H1 (cell line): ENCODE data around the gene FRAT2. TPM values are rescaled to one million over a fixed set of nuclear protein-coding genes. Genes with fewer than 3 reads are reported as not detected.
A peak's percentile ranks its signal among the peaks of the same experiment; 100 is the strongest.

Source experiments
- CTCF ChIA-PET: fragments of 300-600 bp; sonication (Branson Sonifier 250); formaldehyde crosslinking; loops from one replicate; lab custom pipeline; 2021; ENCODE audit not compliant: partially characterized antibody; lab: Charles Lee
- POLR2A ChIA-PET: fragments of 300-600 bp; sonication (Branson Sonifier 250); formaldehyde crosslinking; loops from one replicate; lab custom pipeline; 2021; ENCODE audit warnings: inconsistent platforms; ENCODE audit not compliant: partially characterized antibody; lab: Charles Lee
- DNase-seq, 2 experiments: peaks; one replicate each; pipeline versions ENCODE4 v3.0.0 to v3.0.0-alpha.2; 2010 to 2022; ENCODE audit warnings: low spot score in 2 of 2, low read depth in 1 of 2, mixed read lengths in 1 of 2
- FAIRE-seq: peaks from 2 replicates; lab custom pipeline; 2011; peaks lifted over from hg19 to GRCh38; lab: Jason Lieb, UNC
- H2AFZ ChIP-seq: 2 replicates; pipeline ENCODE4 v1.8.1; 2012; ENCODE audit warnings: low read length, inconsistent platforms
- H2AK5ac ChIP-seq: 2 replicates; pipeline ENCODE4 v1.6.1; 2013; ENCODE audit warnings: low read depth, low read length
- H2BK120ac ChIP-seq: replicated peaks from 2 replicates; pipeline ENCODE3; 2013; ENCODE audit warnings: low read depth, low read length, inconsistent platforms
- H2BK12ac ChIP-seq: 2 replicates; pipeline ENCODE4 v1.6.1; 2013; ENCODE audit warnings: low read depth, low read length
- H2BK15ac ChIP-seq: 2 replicates; pipeline ENCODE4 v1.6.1; 2013; ENCODE audit warnings: low read length
- H2BK20ac ChIP-seq: 2 replicates; pipeline ENCODE4 v1.6.1; 2013; ENCODE audit warnings: low read length
- H2BK5ac ChIP-seq: 2 replicates; pipeline ENCODE4 v1.6.1; 2013; ENCODE audit warnings: low read depth, low read length
- H3K14ac ChIP-seq: 2 replicates; pipeline ENCODE4 v1.6.1; 2013; ENCODE audit warnings: inconsistent platforms; ENCODE audit not compliant: insufficient read length
- H3K18ac ChIP-seq: 2 replicates; pipeline ENCODE4 v1.6.1; 2013; ENCODE audit warnings: low read length; ENCODE audit errors: extremely low read depth
- H3K23ac ChIP-seq: 2 replicates; pipeline ENCODE4 v1.6.1; 2013; ENCODE audit warnings: inconsistent platforms; ENCODE audit not compliant: insufficient read length
- H3K23me2 ChIP-seq: 2 replicates; pipeline ENCODE4 v1.6.1; 2013; ENCODE audit warnings: low read depth, low read length
- H3K27ac ChIP-seq: 2 replicates; pipeline ENCODE4 v1.6.1; 2011; ENCODE audit warnings: low read depth, low read length, inconsistent platforms
- H3K27me3 ChIP-seq, 4 experiments: replicated peaks in 1 of 4; 1 replicate in 1 of 4; 2 replicates in 3 of 4; pipeline versions ENCODE4 v1.6.1 to v1.8.1; 2011 to 2013; ENCODE audit warnings: low read length in 3 of 4, mild to moderate bottlenecking in 3 of 4, inconsistent platforms in 2 of 4, mixed read lengths in 2 of 4, moderate library complexity in 1 of 4; ENCODE audit not compliant: control insufficient read depth in 3 of 4, insufficient read depth in 3 of 4; ENCODE audit errors: extremely low read depth in 1 of 4
- H3K36me3 ChIP-seq, 4 experiments: 2 replicates each; pipeline versions ENCODE4 v1.6.1 to v1.8.1; 2011 to 2013; ENCODE audit warnings: mild to moderate bottlenecking in 4 of 4, low read length in 3 of 4, moderate library complexity in 2 of 4, control low read depth in 1 of 4, inconsistent platforms in 1 of 4; ENCODE audit not compliant: insufficient read depth in 4 of 4, control insufficient read depth in 2 of 4
- H3K4ac ChIP-seq: replicated peaks from 2 replicates; pipeline ENCODE3; 2013; ENCODE audit warnings: low read length, low read depth, mixed read lengths, inconsistent platforms; ENCODE audit not compliant: insufficient read length
- H3K4me1 ChIP-seq, 4 experiments: replicated peaks in 1 of 4; 1 replicate in 1 of 4; 2 replicates in 3 of 4; pipeline versions ENCODE4 v1.6.1 to v1.8.1; 2011 to 2013; ENCODE audit warnings: low read length in 3 of 4, inconsistent platforms in 2 of 4, mixed read lengths in 1 of 4; ENCODE audit not compliant: insufficient read depth in 4 of 4, control insufficient read depth in 3 of 4
- H3K4me2 ChIP-seq, 2 experiments: 2 replicates each; pipeline versions ENCODE4 v1.6.1 to v1.8.1; 2011 to 2013; ENCODE audit warnings: low read depth in 2 of 2, low read length in 2 of 2, control low read depth in 1 of 2, inconsistent platforms in 1 of 2, mild to moderate bottlenecking in 1 of 2; ENCODE audit not compliant: insufficient read depth in 1 of 2
- H3K4me3 ChIP-seq, 4 experiments: fragments of 200-600, 300-600 bp in 1 of 4; sonication (generic), shearing (Covaris generic), sonication (Bioruptor Twin) in 1 of 4; 2 replicates each; pipeline versions ENCODE4 v1.5.1 to v1.8.1; 2011 to 2016; ENCODE audit warnings: low read length in 4 of 4, low read depth in 3 of 4, control low read depth in 2 of 4, inconsistent platforms in 2 of 4, mild to moderate bottlenecking in 2 of 4, mixed read lengths in 1 of 4, moderate library complexity in 1 of 4; ENCODE audit not compliant: insufficient read depth in 2 of 4; ENCODE audit errors: extremely low read depth in 1 of 4
- H3K56ac ChIP-seq: replicated peaks from 2 replicates; pipeline ENCODE3; 2013; ENCODE audit warnings: low read depth, mild to moderate bottlenecking, mixed read lengths, low read length, inconsistent platforms; ENCODE audit not compliant: insufficient read length
- H3K79me1 ChIP-seq: 2 replicates; pipeline ENCODE4 v1.6.1; 2013; ENCODE audit warnings: low read depth, low read length, control low read depth
- H3K79me2 ChIP-seq, 2 experiments: 2 replicates each; pipeline versions ENCODE4 v1.6.1 to v1.8.1; 2012 to 2013; ENCODE audit warnings: low read length in 2 of 2, mild to moderate bottlenecking in 2 of 2, inconsistent platforms in 1 of 2; ENCODE audit not compliant: insufficient read depth in 2 of 2, control insufficient read depth in 1 of 2
- H3K9ac ChIP-seq, 4 experiments: replicated peaks in 1 of 4; 1 replicate in 1 of 4; 2 replicates in 3 of 4; pipeline versions ENCODE4 v1.6.1 to v1.8.1; 2011 to 2013; ENCODE audit warnings: low read depth in 3 of 4, low read length in 3 of 4, control low read depth in 2 of 4, mild to moderate bottlenecking in 2 of 4, moderate library complexity in 2 of 4, inconsistent platforms in 1 of 4; ENCODE audit errors: extremely low read depth in 1 of 4
- H3K9me3 ChIP-seq, 2 experiments: 2 replicates each; pipeline versions ENCODE4 v1.6.1 to v1.8.1; 2012 to 2013; ENCODE audit warnings: mild to moderate bottlenecking in 2 of 2, moderate library complexity in 2 of 2, control low read depth in 1 of 2, inconsistent platforms in 1 of 2, low read depth in 1 of 2, low read length in 1 of 2, mixed read lengths in 1 of 2; ENCODE audit not compliant: insufficient read depth in 2 of 2
- H4K20me1 ChIP-seq, 2 experiments: replicated peaks in 1 of 2; 2 replicates each; pipeline versions ENCODE3 to v1.8.1; 2011 to 2013; ENCODE audit warnings: inconsistent platforms in 2 of 2, low read length in 2 of 2, mild to moderate bottlenecking in 1 of 2; ENCODE audit not compliant: insufficient read depth in 2 of 2, control insufficient read depth in 1 of 2
- H4K5ac ChIP-seq: 2 replicates; pipeline ENCODE4 v1.6.1; 2013; ENCODE audit warnings: low read length, low read depth, mixed read lengths, inconsistent platforms; ENCODE audit not compliant: insufficient read length
- H4K8ac ChIP-seq: 2 replicates; pipeline ENCODE4 v1.8.0; 2013; ENCODE audit warnings: mild to moderate bottlenecking, moderate library complexity, low read length, inconsistent platforms; ENCODE audit not compliant: insufficient read depth; ENCODE audit errors: extremely low read depth
- H4K91ac ChIP-seq: replicated peaks from 2 replicates; pipeline ENCODE3; 2013; ENCODE audit warnings: low read length, mixed read lengths, inconsistent platforms; ENCODE audit not compliant: insufficient read length
- ATF3 ChIP-seq: IDR thresholded peaks from 2 replicates; pipeline ENCODE4 v1.6.1; 2011; ENCODE audit warnings: low read depth, mild to moderate bottlenecking, low read length; ENCODE audit not compliant: insufficient read depth
- CBX5 ChIP-seq: fragments of 300-800, 300-1000 bp; sonication (generic); IDR thresholded peaks from 2 replicates; pipeline ENCODE4 v1.7.1; 2016; ENCODE audit warnings: antibody characterized with exemption, low read length, low read depth
- YY1 ChIP-seq: IDR thresholded peaks from 2 replicates; pipeline ENCODE4 v1.6.1; 2011; ENCODE audit warnings: low read depth, mild to moderate bottlenecking, low read length
- WGBS, 2 experiments: shearing (Covaris generic) in 1 of 2; methylation state at CpG; one replicate each; pipeline versions ENCODE4 v1.1.6 to v1.1.7; 2013 to 2015; ENCODE audit warnings: low lambda C conversion rate in 2 of 2, mixed read lengths in 2 of 2, inconsistent platforms in 1 of 2, low coverage in 1 of 2, missing lambda C conversion rate in 1 of 2; ENCODE audit not compliant: insufficient replicate concordance in 2 of 2, insufficient coverage in 1 of 2, insufficient read length in 1 of 2; ENCODE audit errors: extremely low coverage in 1 of 2, missing lambda C conversion rate in 1 of 2; 5-methylcytosine and 5-hydroxymethylcytosine counted together
- polyA plus RNA-seq, 7 experiments: library from polyadenylated mRNA; depleted of rRNA in 3 of 7; stranded (reverse) in 5 of 7; unstranded in 2 of 7; fragments of >200 nt in 5 of 7; fragments of 200-250 nt in 2 of 7; gene quantifications; 1 replicate in 5 of 7; 2 replicates in 1 of 7; 4 replicates in 1 of 7; pipeline versions ENCODE4 v1.2.1 to v1.2.3, GENCODE V29; 2011 to 2013; ENCODE audit warnings: missing spikeins in 2 of 7, mixed read lengths in 2 of 7
- total RNA-seq: library from RNA; stranded (reverse); fragmentation: NEBNext Ultra II Directional; extraction: Animal tissue kit (Norgen Biotek cat#: 25700); gene quantifications from 2 replicates; pipeline ENCODE4 v1.2.1, GENCODE V29; 2021

Gene FRAT2
- total and polyA plus RNA-seq, 2 of the 8 experiments (the other 6 are each of a cell fraction or from before 2014, with no cell fraction given): 47.4 to 83.0 TPM

DNA sequence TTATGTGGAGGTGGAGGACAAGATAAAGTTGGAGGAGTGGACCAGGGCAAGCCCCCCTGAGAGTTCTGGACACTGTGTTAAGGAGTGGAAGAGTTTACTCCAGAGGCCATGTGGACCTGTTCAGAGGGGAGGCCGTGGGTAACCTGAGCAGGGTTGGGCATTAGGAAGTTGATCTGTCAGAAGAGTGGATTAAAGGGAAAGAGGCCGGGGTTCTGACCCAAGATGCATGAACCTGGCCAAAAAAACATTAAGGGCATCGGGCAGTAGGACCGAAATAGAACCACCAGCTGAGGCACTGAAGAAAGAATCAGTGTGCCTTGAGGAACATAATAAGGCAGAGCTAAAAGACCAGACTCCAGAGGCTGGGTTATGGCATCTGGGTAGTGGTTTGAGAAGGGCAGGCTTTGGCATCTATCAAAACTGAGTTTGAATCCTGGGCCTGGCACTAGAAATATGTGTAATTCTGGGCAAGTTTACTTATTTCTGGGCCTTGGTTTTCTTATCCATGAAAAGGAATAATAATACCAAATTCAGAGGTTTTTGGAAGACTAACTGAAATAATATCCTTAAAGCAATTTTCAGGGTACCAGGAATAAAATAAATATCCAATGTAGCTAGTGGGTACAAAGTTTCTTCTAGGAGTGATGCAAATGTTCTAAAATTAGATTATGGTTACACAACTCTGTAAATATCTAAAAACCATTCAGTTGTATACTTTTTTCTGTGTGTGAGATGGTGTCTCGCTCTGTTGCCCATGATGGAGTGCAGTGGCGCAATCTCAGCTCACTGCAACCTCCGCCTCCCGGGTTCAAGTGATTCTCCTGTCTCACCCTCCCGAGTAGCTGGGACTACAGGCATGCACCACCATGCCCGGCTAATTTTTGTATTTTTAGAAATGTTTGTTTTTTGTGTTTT is 26.4 kb downstream of the FRAT2 start:
- Histone ChIP-seq H3K56ac (no peak overlapping the region), H4K5ac (no peak overlapping the region), H2AK5ac (no peak overlapping the region), H2BK120ac (no peak overlapping the region), H2BK20ac (no peak overlapping the region), H3K9me3 (no peaks in the 10 kb centered on the region), H3K4me3 (no peak overlapping the region), H3K27ac (no peak overlapping the region), H3K4me2 (no peak overlapping the region), H3K27me3 (no peaks in the 10 kb centered on the region; a peak in 1 of 7 replicates), H2AFZ (peak overlapping the region; percentile 39; the same call in 1 of the 2 replicates), H3K14ac (no peak overlapping the region), H4K91ac (no peak overlapping the region), H3K79me1 (no peaks in the 10 kb centered on the region), H3K23ac (no peak overlapping the region), H4K8ac (no peak overlapping the region), H3K4me1 (no peaks in the 10 kb centered on the region), H3K9ac (no peak overlapping the region), H2BK12ac (no peak overlapping the region), H3K79me2 (no peaks in the 10 kb centered on the region), H2BK5ac (no peak overlapping the region), H3K36me3 (no peaks in the 10 kb centered on the region), H3K4ac (no peak overlapping the region), H4K20me1 (no peaks in the 10 kb centered on the region), H3K18ac (no peak overlapping the region), H2BK15ac (no peak overlapping the region), H3K23me2 (no peaks in the 10 kb centered on the region)
- CTCF ChIA-PET: interaction anchor here (0.8 to 1.2 kb wide), 3 partner anchors 20 to 29 kb away, joined by 3 to 7 read pairs (median 3); no protein-coding TSS in a partner anchor
- no peak for DNase-seq
- WGBS, 2 experiments: 88% methylated on average over 10 of the region's 10 CpGs; no CpG with 5 or more reads in 1 of the 2 experiments
- POLR2A ChIA-PET: interaction anchor here (1.0 to 1.7 kb wide), 4 partner anchors 10 to 47 kb away, joined by 3 to 8 read pairs (median 3); partner anchors contain the start of gene FRAT1
- FAIRE-seq: no peak
- TF ChIP-seq YY1 (no peak), ATF3 (no peak), CBX5 (no peak)
